MM.1S (cell line): ENCODE measurements around the gene RASGRP1.

ENCODE experiments used
- EZH2 ChIP-seq: fragments of 300-600 bp; sonication (generic); optimal IDR thresholded peaks from 2 replicates; pipeline ENCODE3; 2017; ENCODE audit warnings: low read depth, mild to moderate bottlenecking, antibody characterized with exemption, low read length, mixed read lengths
- EZH2phosphoT487 ChIP-seq: fragments of 300-600 bp; sonication (generic); IDR thresholded peaks from 2 replicates; pipeline ENCODE4 v1.6.1; 2018; ENCODE audit warnings: antibody characterized with exemption, low read length
- TF ChIP-seq, protein P1 (sequence below): fragments of 300-600 bp; sonication (generic); IDR thresholded peaks from 2 replicates; pipeline ENCODE4 v1.5.1; 2016; ENCODE audit warnings: antibody characterized with exemption, low read length, mixed read lengths

DNA sequence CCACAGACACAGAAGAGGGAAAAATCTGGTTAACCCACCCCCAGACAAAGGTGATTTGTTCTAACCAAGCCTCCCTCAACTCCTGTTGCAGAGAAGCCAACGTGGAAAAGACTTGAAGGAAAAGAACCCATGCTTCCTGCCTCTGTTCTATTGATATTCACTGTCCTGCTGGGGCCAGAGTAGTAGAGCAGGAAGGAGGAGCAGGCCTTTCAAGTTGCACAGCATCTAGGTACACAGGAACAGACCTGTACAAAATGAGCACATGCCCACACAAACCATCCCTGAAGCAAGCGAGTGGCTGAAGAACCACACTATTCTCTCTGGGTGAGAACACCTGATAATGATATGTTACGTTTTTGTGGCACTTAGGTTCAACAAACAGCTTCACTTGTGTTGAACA, 29.9 kb downstream of the RASGRP1 start:
- TF ChIP-seq, protein P1, sequence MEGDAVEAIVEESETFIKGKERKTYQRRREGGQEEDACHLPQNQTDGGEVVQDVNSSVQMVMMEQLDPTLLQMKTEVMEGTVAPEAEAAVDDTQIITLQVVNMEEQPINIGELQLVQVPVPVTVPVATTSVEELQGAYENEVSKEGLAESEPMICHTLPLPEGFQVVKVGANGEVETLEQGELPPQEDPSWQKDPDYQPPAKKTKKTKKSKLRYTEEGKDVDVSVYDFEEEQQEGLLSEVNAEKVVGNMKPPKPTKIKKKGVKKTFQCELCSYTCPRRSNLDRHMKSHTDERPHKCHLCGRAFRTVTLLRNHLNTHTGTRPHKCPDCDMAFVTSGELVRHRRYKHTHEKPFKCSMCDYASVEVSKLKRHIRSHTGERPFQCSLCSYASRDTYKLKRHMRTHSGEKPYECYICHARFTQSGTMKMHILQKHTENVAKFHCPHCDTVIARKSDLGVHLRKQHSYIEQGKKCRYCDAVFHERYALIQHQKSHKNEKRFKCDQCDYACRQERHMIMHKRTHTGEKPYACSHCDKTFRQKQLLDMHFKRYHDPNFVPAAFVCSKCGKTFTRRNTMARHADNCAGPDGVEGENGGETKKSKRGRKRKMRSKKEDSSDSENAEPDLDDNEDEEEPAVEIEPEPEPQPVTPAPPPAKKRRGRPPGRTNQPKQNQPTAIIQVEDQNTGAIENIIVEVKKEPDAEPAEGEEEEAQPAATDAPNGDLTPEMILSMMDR, result no peak
- no peak for TF ChIP-seq EZH2phosphoT487
- TF ChIP-seq EZH2, result no peak
